CD4-positive, alpha-beta T cell treated with Interferon alpha-2 for 1 hour (primary cell): Measurements from ENCODE around the gene CADM2.
"Not testable (repeated sequence)": the region's sequence is repeated elsewhere in the genome, so short reads cannot be mapped to it uniquely, and the experiment has no call there.

Source experiments
- DNase-seq, 2 donors: peaks; one replicate each; pipeline ENCODE4 v3.0.0-alpha.2; 2020 to 2022

Gene CADM2

GRCh38 chr3:85495602-85496001 lies 536.8 kb downstream of the CADM2 start:
- DNase-seq, result no peak

GRCh38 chr3:85498177-85498576 lies 539.4 kb downstream of the CADM2 start:
- DNase-seq, result no peak

GRCh38 chr3:85502148-85502875 lies 543.5 kb downstream of the CADM2 start:
- no peak for DNase-seq

- DNase-seq, result not testable (repeated sequence)
Measured at GRCh38 chr3:85504129-85504784, 545.5 kb downstream of the CADM2 start.

- DNase-seq, result not testable (repeated sequence)
Measured at GRCh38 chr3:85504785-85505511, 546.2 kb downstream of the CADM2 start.

- DNase-seq, result not testable (repeated sequence)
Measured at GRCh38 chr3:85507052-85507451, 548.3 kb downstream of the CADM2 start.

GRCh38 chr3:85508659-85509058 lies 549.9 kb downstream of the CADM2 start:
- DNase-seq, result no peak

GRCh38 chr3:85516146-85516545 lies 557.4 kb downstream of the CADM2 start:
- DNase-seq, result no peak

- no peak for DNase-seq
Measured at GRCh38 chr3:85524104-85524503, 565.3 kb downstream of the CADM2 start.

- no peak for DNase-seq
Measured at GRCh38 chr3:85525264-85525663, 566.5 kb downstream of the CADM2 start.

- DNase-seq, result no peak
Measured at GRCh38 chr3:85533586-85533985, 574.8 kb downstream of the CADM2 start.

GRCh38 chr3:85535517-85535916 lies 576.7 kb downstream of the CADM2 start:
- no peak for DNase-seq

GRCh38 chr3:85539232-85539631 lies 580.4 kb downstream of the CADM2 start:
- no peak for DNase-seq

GRCh38 chr3:85554153-85554552 lies 595.4 kb downstream of the CADM2 start:
- no peak for DNase-seq

- DNase-seq, result no peak
Measured at GRCh38 chr3:85560088-85560785, 601.4 kb downstream of the CADM2 start.

GRCh38 chr3:85567071-85567676 lies 608.4 kb downstream of the CADM2 start:
- DNase-seq, result no peak

- DNase-seq, result no peak
Measured at GRCh38 chr3:85570819-85571218, 612.0 kb downstream of the CADM2 start.

GRCh38 chr3:85571835-85572234 lies 613.0 kb downstream of the CADM2 start:
- DNase-seq, result no peak

- no peak for DNase-seq
Measured at GRCh38 chr3:85572426-85572825, 613.6 kb downstream of the CADM2 start.

GRCh38 chr3:85572978-85573377 lies 614.2 kb downstream of the CADM2 start:
- no peak for DNase-seq

- DNase-seq, result no peak
Measured at GRCh38 chr3:85574006-85574705, 615.4 kb downstream of the CADM2 start.

GRCh38 chr3:85576091-85576690 lies 617.4 kb downstream of the CADM2 start:
- peak in 1 of 2 donors; percentile 42 for DNase-seq
